Measurements from ENCODE around the gene ETS2.
A peak's percentile ranks its signal among the peaks of the same experiment; 100 is the strongest.

ETS2 gene

GRCh38 chr21:38858026-38858811, 52.5 kb downstream of the ETS2 start:
- DNase-seq (ENCODE audit: low read depth, low spot score): no peak

- DNase-seq (ENCODE audit: low read depth, low spot score): no peak
These were observed 53.1 kb downstream of the ETS2 start for GRCh38 chr21:38858812-38859205.

- DNase-seq (ENCODE audit: low read depth, low spot score): no peak
These were observed 54.1 kb downstream of the ETS2 start for GRCh38 chr21:38859852-38860251.

- peak; percentile 46 for DNase-seq (ENCODE audit: low read depth, low spot score)
These were observed 55.3 kb downstream of the ETS2 start for GRCh38 chr21:38861056-38861455.

GRCh38 chr21:38861989-38862683, 56.4 kb downstream of the ETS2 start:
- peak; percentile 34 for DNase-seq (ENCODE audit: low read depth, low spot score)

GRCh38 chr21:38863291-38863690, 57.6 kb downstream of the ETS2 start:
- no peak for DNase-seq (ENCODE audit: low read depth, low spot score)

- no peak for DNase-seq (ENCODE audit: low read depth, low spot score)
These were observed 58.2 kb downstream of the ETS2 start for GRCh38 chr21:38863843-38864363.

GRCh38 chr21:38864964-38865363, 59.2 kb downstream of the ETS2 start:
- no peak for DNase-seq (ENCODE audit: low read depth, low spot score)

- no peak for DNase-seq (ENCODE audit: low read depth, low spot score)
These were observed 63.5 kb downstream of the ETS2 start for GRCh38 chr21:38869196-38869595.

- peak; percentile 29 for DNase-seq (ENCODE audit: low read depth, low spot score)
These were observed 64.2 kb downstream of the ETS2 start for GRCh38 chr21:38869946-38870345.

All from astrocyte of the hippocampus (primary cell).